Smooth muscle cell (in vitro differentiated cells): ENCODE data around the gene LASP1NB.

Experiments
- DNase-seq: peaks from one replicate; lab custom pipeline; 2025; ENCODE audit not compliant: unreplicated experiment; lab: John Stamatoyannopoulos, UW
- H2AFZ ChIP-seq: fragments of 200-600 bp; sonication (generic); 2 replicates; pipeline ENCODE4 v1.6.0; 2016; ENCODE audit warnings: antibody characterized with exemption, low read depth, mild to moderate bottlenecking
- H3F3A ChIP-seq: fragments of 200-600 bp; sonication (generic); 2 replicates; pipeline ENCODE4 v1.6.0; 2017; ENCODE audit warnings: antibody characterized with exemption, low read depth
- H3K27ac ChIP-seq: fragments of 200-600 bp; sonication (generic); 2 replicates; pipeline ENCODE4 v1.5.1; 2016; ENCODE audit warnings: low read depth, mild to moderate bottlenecking
- H3K27me3 ChIP-seq: fragments of 200-600 bp; sonication (generic); 2 replicates; pipeline ENCODE4 v1.6.1; 2016; ENCODE audit warnings: low read depth, mild to moderate bottlenecking
- H3K36me3 ChIP-seq: fragments of 200-600 bp; sonication (generic); 2 replicates; pipeline ENCODE4 v1.5.1; 2016; ENCODE audit warnings: low read depth
- H3K4me1 ChIP-seq: fragments of 200-600 bp; sonication (generic); 2 replicates; pipeline ENCODE4 v1.5.1; 2016; ENCODE audit warnings: low read depth
- H3K4me2 ChIP-seq: fragments of 200-600 bp; sonication (generic); 2 replicates; pipeline ENCODE4 v1.6.0; 2016; ENCODE audit warnings: mild to moderate bottlenecking
- H3K4me3 ChIP-seq: fragments of 200-600 bp; sonication (generic); 2 replicates; pipeline ENCODE4 v1.5.1; 2016; ENCODE audit warnings: mild to moderate bottlenecking
- H3K79me2 ChIP-seq: fragments of 200-600 bp; sonication (generic); 2 replicates; pipeline ENCODE4 v1.6.0; 2016; ENCODE audit warnings: low read depth, mild to moderate bottlenecking
- H3K9ac ChIP-seq: fragments of 200-600 bp; sonication (generic); 2 replicates; pipeline ENCODE4 v1.6.0; 2016; ENCODE audit warnings: low read depth
- H3K9me3 ChIP-seq: fragments of 200-600 bp; sonication (generic); replicated peaks from 2 replicates; pipeline ENCODE4 v1.5.1; 2016; ENCODE audit warnings: low read depth
- H4K20me1 ChIP-seq: fragments of 200-600 bp; sonication (generic); 2 replicates; pipeline ENCODE4 v1.6.0; 2016; ENCODE audit warnings: low read depth
- CTCF ChIP-seq: fragments of 200-600 bp; sonication (generic); IDR thresholded peaks from 2 replicates; pipeline ENCODE4 v1.5.1; 2017; ENCODE audit warnings: borderline replicate concordance, mild to moderate bottlenecking, antibody characterized with exemption; ENCODE audit not compliant: insufficient read depth, poor library complexity, severe bottlenecking
- WGBS: methylation state at CpG from one replicate; pipeline ENCODE4 v1.1.7; 2016; ENCODE audit warnings: low lambda C conversion rate; 5-methylcytosine and 5-hydroxymethylcytosine counted together

LASP1NB gene

DNA sequence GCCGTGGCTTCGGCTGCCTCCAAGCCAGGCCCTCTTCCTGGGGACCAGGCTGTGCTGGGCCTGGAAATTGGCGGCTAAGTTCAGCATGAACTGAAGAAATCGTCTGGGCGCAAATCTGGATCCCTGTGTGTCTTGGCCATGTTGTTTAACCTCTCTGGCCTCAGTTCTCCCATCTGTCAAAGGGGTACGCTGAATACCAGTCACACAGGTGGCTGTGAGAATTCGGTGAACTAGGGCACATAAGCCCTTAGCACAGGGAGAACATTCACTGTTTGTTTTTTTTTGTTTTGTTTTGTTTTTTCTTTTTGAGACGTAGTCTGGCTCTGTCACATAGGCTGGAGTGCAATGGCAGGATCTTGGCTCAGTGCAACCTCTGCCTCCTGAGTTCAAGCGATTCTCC lies 36.6 kb upstream of the LASP1NB start:
- Histone ChIP-seq H3K9ac (no peak overlapping the region), H3K27me3 (no peaks in the 10 kb centered on the region), H3K4me3 (no peak overlapping the region), H3K9me3 (no peaks in the 10 kb centered on the region), H3K4me1 (peaks cover 28% of the 10 kb centered on the region), H3K79me2 (peaks cover 69% of the 10 kb centered on the region), H3K27ac (no peak overlapping the region), H4K20me1 (peaks cover 100% of the 10 kb centered on the region), H2AFZ (no peak overlapping the region), H3F3A (peaks cover 30% of the 10 kb centered on the region), H3K4me2 (no peak overlapping the region), H3K36me3 (no peaks in the 10 kb centered on the region)
- WGBS = 97% methylated on average over 9 of the region's 9 CpGs
- no peak for TF ChIP-seq CTCF
- no peak for DNase-seq

DNA sequence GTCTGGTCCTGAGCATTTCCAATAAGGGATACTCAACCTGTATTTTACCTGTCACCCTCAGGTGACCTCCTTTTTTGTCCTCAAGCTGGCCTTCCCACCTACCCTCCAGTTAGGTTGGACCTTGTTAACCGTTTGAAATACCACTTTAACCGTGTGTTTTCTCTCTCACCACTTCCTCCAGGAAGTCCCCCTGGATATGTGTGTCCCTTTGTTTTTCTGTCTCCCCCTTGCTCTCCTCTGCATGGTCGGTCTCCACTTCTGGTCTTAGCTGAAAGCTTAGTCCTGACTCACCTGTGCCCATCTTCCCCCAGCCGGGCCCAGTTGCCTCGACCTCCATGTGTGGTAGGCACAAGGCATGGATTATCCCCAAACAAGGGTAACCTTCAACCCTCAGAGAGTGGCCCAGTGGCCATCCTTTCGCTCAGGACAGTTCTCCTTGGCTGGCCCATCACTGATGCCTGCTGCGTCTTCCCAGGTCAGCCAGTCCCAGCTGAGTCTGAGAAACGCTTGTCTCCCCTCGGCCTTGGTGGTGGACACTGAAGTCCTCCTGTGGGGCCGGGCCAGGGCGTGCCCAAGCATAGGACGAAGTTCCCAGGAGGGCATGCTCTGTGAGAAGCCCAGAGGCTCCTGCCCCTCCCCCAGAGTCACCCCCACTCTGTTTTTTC lies 35.5 kb upstream of the LASP1NB start:
- Histone ChIP-seq H3F3A (peaks cover 37% of the 10 kb centered on the region), H3K9ac (no peak overlapping the region), H4K20me1 (peaks cover 100% of the 10 kb centered on the region), H2AFZ (no peak overlapping the region), H3K79me2 (peaks cover 64% of the 10 kb centered on the region), H3K9me3 (no peaks in the 10 kb centered on the region), H3K4me2 (no peak overlapping the region), H3K4me3 (no peak overlapping the region), H3K27ac (no peak overlapping the region), H3K4me1 (peaks cover 29% of the 10 kb centered on the region), H3K36me3 (no peaks in the 10 kb centered on the region), H3K27me3 (no peaks in the 10 kb centered on the region)
- TF ChIP-seq CTCF = no peak
- WGBS = 94% methylated on average over 12 of the region's 12 CpGs
- DNase-seq = no peak

DNA sequence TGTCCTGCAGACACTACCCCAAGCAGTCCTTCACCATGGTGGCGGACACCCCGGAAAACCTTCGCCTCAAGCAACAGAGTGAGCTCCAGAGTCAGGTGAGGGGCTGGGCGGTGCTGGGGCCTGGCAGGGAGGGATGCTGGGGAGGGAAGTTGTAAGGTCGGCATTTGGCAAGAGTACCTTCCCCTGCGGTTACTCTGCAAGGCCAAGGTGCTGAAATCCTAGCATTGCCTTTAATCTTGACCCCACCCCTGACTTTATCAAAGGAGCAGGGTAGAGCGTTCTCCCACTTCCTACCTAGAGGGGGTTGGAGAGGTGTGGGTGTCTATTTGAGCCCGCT lies 35.0 kb upstream of the LASP1NB start:
- Histone ChIP-seq H3K9ac (no peak overlapping the region), H2AFZ (no peak overlapping the region), H3K27me3 (no peaks in the 10 kb centered on the region), H3K79me2 (peaks cover 59% of the 10 kb centered on the region), H3F3A (peaks cover 37% of the 10 kb centered on the region), H3K4me1 (peaks cover 24% of the 10 kb centered on the region), H4K20me1 (peaks cover 100% of the 10 kb centered on the region), H3K4me3 (no peak overlapping the region), H3K9me3 (no peaks in the 10 kb centered on the region), H3K4me2 (no peak overlapping the region), H3K27ac (no peak overlapping the region), H3K36me3 (no peaks in the 10 kb centered on the region)
- DNase-seq = no peak
- no peak for TF ChIP-seq CTCF
- WGBS = 95% methylated on average over 8 of the region's 8 CpGs

DNA sequence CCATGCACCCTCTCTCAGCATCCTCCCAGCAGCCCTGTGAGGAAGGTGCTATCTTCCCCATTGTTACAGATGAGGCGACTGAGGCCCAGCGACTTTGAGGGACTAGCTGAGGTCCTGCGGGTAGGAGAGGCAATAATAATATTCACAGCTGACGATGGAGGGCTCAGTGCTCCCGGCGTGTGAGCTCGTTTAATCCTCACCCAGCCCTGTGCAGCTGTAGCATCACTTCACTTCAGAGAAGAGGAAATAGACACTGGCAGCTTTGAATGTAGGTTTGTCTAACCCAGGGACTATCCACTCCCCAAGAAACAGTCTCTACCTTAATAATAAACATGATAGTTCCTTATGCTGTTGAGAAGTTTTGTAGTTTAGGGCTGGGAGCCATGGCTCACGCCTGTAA lies 34.0 kb upstream of the LASP1NB start:
- no peak for TF ChIP-seq CTCF
- Histone ChIP-seq H4K20me1 (peaks cover 100% of the 10 kb centered on the region), H3K9ac (no peak overlapping the region), H3K27me3 (no peaks in the 10 kb centered on the region), H3K79me2 (peaks cover 48% of the 10 kb centered on the region), H3K36me3 (no peaks in the 10 kb centered on the region), H3F3A (peaks cover 31% of the 10 kb centered on the region), H3K9me3 (no peaks in the 10 kb centered on the region), H3K4me2 (no peak overlapping the region), H2AFZ (no peak overlapping the region), H3K4me1 (peaks cover 27% of the 10 kb centered on the region), H3K27ac (no peak overlapping the region), H3K4me3 (no peak overlapping the region)
- 92% methylated on average over 8 of the region's 8 CpGs for WGBS
- DNase-seq = no peak
